ENCODE measurements around the gene LY6G6C. TPM values are rescaled to one million over a fixed set of nuclear protein-coding genes. Genes with fewer than 3 reads are reported as not detected.

The LY6G6C gene
- total RNA-seq, 2 donors from 2014 or later = 0.29 to 0.38 TPM

GRCh38 chr6:31762878-31763618 is 41.5 kb upstream of the LY6G6C start:
- Histone ChIP-seq H3K4me1 (ENCODE audit: control insufficient read depth, insufficient read depth, low read length) (no peaks in the 10 kb centered on the region), H3K9ac (ENCODE audit: extremely low read depth, low read length, poor library complexity, severe bottlenecking) (no peak overlapping the region), H3K27me3 (ENCODE audit: control insufficient read depth, insufficient read depth, low read length, poor library complexity, severe bottlenecking) (no peaks in the 10 kb centered on the region), H3K36me3 (ENCODE audit: control insufficient read depth, insufficient read depth, low read length) (no peaks in the 10 kb centered on the region), H3K27ac (ENCODE audit: low read depth, low read length) (peak overlapping the region; percentile 86), H3K9me3 (ENCODE audit: control insufficient read depth, low read length) (no peaks in the 10 kb centered on the region), H3K4me3 (ENCODE audit: low read length) (no peak overlapping the region)
- TF ChIP-seq, protein P1, sequence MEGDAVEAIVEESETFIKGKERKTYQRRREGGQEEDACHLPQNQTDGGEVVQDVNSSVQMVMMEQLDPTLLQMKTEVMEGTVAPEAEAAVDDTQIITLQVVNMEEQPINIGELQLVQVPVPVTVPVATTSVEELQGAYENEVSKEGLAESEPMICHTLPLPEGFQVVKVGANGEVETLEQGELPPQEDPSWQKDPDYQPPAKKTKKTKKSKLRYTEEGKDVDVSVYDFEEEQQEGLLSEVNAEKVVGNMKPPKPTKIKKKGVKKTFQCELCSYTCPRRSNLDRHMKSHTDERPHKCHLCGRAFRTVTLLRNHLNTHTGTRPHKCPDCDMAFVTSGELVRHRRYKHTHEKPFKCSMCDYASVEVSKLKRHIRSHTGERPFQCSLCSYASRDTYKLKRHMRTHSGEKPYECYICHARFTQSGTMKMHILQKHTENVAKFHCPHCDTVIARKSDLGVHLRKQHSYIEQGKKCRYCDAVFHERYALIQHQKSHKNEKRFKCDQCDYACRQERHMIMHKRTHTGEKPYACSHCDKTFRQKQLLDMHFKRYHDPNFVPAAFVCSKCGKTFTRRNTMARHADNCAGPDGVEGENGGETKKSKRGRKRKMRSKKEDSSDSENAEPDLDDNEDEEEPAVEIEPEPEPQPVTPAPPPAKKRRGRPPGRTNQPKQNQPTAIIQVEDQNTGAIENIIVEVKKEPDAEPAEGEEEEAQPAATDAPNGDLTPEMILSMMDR (conservative IDR thresholded peaks at IDR 0.05) = no peak
- Mint-ChIP-seq H3K36me3 (ENCODE audit: low read depth) (peaks cover 25% of the 10 kb centered on the region), H3K9me3 (no peaks in the 10 kb centered on the region), H3K4me3 (no peak overlapping the region), H3K27ac (peak overlapping the region; percentile 77), H3K4me1 (peaks cover 18% of the 10 kb centered on the region), H3K27me3 (ENCODE audit: insufficient read depth) (no peaks in the 10 kb centered on the region)
- DNase-seq = no peak
- 85 to 86% methylated on average over 5 to 8 of the region's 8 CpGs for WGBS, 2 experiments (ENCODE audit: insufficient coverage in 1 of 2, insufficient read length in 1 of 2)

DNA sequence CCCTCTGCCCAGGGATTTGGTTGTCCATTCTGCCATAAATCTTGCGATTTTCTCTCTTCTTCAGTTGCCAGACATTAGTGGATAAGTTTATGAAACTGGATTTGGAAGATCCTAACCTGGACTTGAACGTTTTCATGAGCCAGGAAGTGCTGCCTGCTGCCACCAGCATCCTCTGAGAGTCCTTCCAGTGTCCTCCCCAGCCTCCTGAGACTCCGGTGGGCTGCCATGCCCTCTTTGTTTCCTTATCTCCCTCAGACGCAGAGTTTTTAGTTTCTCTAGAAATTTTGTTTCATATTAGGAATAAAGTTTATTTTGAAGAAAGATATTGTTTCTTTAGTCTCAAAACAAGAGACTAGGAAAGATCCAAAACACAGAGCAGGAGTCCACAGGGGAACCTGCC is 40.8 kb upstream of the LY6G6C start, which contains the start of gene SAPCD1:
Gene SAPCD1 (plus strand): TSS at position 301 of the 400 bp plus-strand sequence. CDS start 399 bp downstream, outside the sequence.
- Histone ChIP-seq H3K27ac (ENCODE audit: low read depth, low read length) (peak within 1 kb of the TSS; percentile 86), H3K4me1 (ENCODE audit: control insufficient read depth, insufficient read depth, low read length) (no peaks in the 10 kb centered on the region), H3K9me3 (ENCODE audit: control insufficient read depth, low read length) (no peaks in the 10 kb centered on the region), H3K9ac (ENCODE audit: extremely low read depth, low read length, poor library complexity, severe bottlenecking) (no peak within 1 kb of the TSS), H3K27me3 (ENCODE audit: control insufficient read depth, insufficient read depth, low read length, poor library complexity, severe bottlenecking) (no peaks in the 10 kb centered on the region), H3K4me3 (ENCODE audit: low read length) (no peak within 1 kb of the TSS), H3K36me3 (ENCODE audit: control insufficient read depth, insufficient read depth, low read length) (no peaks in the 10 kb centered on the region)
- Mint-ChIP-seq H3K27me3 (ENCODE audit: insufficient read depth) (no peaks in the 10 kb centered on the region), H3K4me1 (peaks cover 18% of the 10 kb centered on the region), H3K9me3 (no peaks in the 10 kb centered on the region), H3K4me3 (no peak within 1 kb of the TSS), H3K36me3 (ENCODE audit: low read depth) (peaks cover 25% of the 10 kb centered on the region), H3K27ac (peak within 1 kb of the TSS; percentile 77)
- DNase-seq = no peak
- 81 to 90% methylated on average over 3 to 4 of the region's 4 CpGs for WGBS, 2 experiments (ENCODE audit: insufficient coverage in 1 of 2, insufficient read length in 1 of 2)
- TF ChIP-seq, protein P1 (conservative IDR thresholded peaks at IDR 0.05) = no peak

GRCh38 chr6:31761343-31761742 is 39.8 kb upstream of the LY6G6C start:
- 98% methylated on average over 6 to 8 of the region's 8 CpGs for WGBS, 2 experiments (ENCODE audit: insufficient coverage in 1 of 2, insufficient read length in 1 of 2)
- no peaks in the 10 kb centered on the region for H3K9me3 Mint-ChIP-seq
- TF ChIP-seq, protein P1 (conservative IDR thresholded peaks at IDR 0.05) = no peak
- Histone ChIP-seq H3K4me3 (ENCODE audit: low read length) (no peak overlapping the region), H3K9ac (ENCODE audit: extremely low read depth, low read length, poor library complexity, severe bottlenecking) (no peak overlapping the region), H3K27me3 (ENCODE audit: control insufficient read depth, insufficient read depth, low read length, poor library complexity, severe bottlenecking) (no peaks in the 10 kb centered on the region), H3K9me3 (ENCODE audit: control insufficient read depth, low read length) (no peaks in the 10 kb centered on the region), H3K27ac (ENCODE audit: low read depth, low read length) (no peak overlapping the region), H3K4me1 (ENCODE audit: control insufficient read depth, insufficient read depth, low read length) (no peaks in the 10 kb centered on the region), H3K36me3 (ENCODE audit: control insufficient read depth, insufficient read depth, low read length) (no peaks in the 10 kb centered on the region)
- peaks cover 25% of the 10 kb centered on the region for H3K36me3 Mint-ChIP-seq (ENCODE audit: low read depth)
- no peak overlapping the region for H3K27ac Mint-ChIP-seq
- peaks cover 15% of the 10 kb centered on the region for H3K4me1 Mint-ChIP-seq
- no peaks in the 10 kb centered on the region for H3K27me3 Mint-ChIP-seq (ENCODE audit: insufficient read depth)
- no peak overlapping the region for H3K4me3 Mint-ChIP-seq
- no peak for DNase-seq

Data from endodermal cell (in vitro differentiated cells).